ENCODE results near the gene GRAMD1B.

The GRAMD1B gene

DNA sequence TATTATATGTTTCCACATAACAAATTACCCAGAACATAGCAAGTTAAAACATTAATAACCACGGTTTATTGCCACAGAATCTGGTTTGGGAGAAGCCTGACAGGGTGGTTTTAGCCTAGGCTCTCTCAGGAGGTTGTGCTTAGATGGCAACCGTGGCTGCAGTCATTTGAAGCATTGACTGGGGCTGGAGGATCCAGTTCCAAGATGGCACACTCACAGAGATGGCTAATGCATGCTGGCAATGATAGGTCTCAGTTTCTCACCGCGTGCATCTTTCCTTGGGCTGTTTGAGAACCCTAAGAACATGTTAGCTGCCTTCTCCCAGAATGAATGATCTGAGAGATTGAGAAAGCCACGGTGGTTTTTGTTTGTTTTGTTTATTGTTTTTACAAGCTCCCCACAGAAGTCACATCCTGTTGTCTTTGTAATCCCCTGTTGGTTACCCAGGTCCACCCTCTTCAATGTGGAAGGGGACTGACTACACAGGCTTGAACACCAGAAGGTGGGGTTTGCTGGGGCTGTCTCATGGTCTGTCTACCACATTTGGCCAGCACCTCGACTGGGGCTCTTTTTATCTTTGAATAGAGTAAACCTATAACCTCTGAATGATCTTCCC, 36.6 kb upstream of the GRAMD1B start:
- no peaks in the 10 kb centered on the region for H3K4me1 ChIP-seq (ENCODE audit: control insufficient read depth, insufficient read depth, low read length)
- no peak overlapping the region for H3K4me3 ChIP-seq (ENCODE audit: low read length)
- H3K9ac ChIP-seq (ENCODE audit: low read length): no peak overlapping the region
- H3K27me3 ChIP-seq (ENCODE audit: control insufficient read depth, insufficient read depth, low read length): no peaks in the 10 kb centered on the region
- no peaks in the 10 kb centered on the region for H3K36me3 ChIP-seq (ENCODE audit: control insufficient read depth, insufficient read depth, low read length)
- no peak overlapping the region for H3K27ac ChIP-seq (ENCODE audit: low read depth, low read length)

DNA sequence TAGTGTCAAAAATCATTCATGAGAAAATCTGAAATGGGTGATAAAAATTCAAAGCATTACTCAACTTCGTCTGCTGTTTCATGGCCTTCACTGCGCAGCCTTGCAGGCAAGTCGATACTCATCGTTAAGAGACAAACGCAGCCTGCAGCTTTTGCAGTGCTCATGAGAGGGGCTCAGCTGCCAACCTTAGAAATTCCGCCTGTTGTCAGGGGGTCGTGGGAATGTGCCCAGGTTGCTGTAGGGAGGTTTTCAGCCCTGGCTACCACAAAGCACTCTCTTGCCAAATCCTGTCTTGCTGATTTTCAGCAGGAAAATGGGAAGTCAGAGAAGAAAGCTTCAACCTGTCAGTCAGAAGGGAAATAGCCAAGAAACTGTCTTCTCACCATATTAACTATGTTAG, 25.4 kb upstream of the GRAMD1B start:
- no peak overlapping the region for H3K27ac ChIP-seq (ENCODE audit: low read depth, low read length)
- no peaks in the 10 kb centered on the region for H3K4me1 ChIP-seq (ENCODE audit: control insufficient read depth, insufficient read depth, low read length)
- H3K27me3 ChIP-seq (ENCODE audit: control insufficient read depth, insufficient read depth, low read length): no peaks in the 10 kb centered on the region

DNA sequence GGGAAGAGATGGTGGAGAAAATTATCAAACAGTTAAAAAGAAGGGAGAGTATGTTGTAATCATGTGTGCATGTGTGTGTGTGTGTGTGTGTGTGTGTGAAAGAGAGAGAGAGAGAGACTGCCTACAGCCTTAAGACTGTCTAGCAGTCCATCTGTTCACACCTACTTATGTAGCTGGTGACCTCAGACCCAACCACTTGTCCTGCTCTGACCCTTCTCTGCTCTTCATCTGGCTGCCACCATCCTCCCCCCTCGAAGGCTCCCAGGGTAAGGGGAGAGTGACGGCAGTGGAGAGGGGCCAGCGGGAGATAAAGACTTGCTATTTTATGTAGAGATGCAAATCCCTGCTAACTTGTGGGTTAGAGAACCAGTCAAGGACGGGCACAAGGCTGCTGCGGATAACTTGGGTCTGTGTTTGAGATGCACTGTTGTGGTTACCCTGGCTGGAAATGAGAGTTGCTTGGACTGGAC, 24.9 kb upstream of the GRAMD1B start:
- H3K27ac ChIP-seq (ENCODE audit: low read depth, low read length): no peak overlapping the region
- no peaks in the 10 kb centered on the region for H3K27me3 ChIP-seq (ENCODE audit: control insufficient read depth, insufficient read depth, low read length)
- H3K36me3 ChIP-seq (ENCODE audit: control insufficient read depth, insufficient read depth, low read length): no peaks in the 10 kb centered on the region
- no peaks in the 10 kb centered on the region for H3K4me1 ChIP-seq (ENCODE audit: control insufficient read depth, insufficient read depth, low read length)
- no peak overlapping the region for H3K9ac ChIP-seq (ENCODE audit: low read length)
- H3K4me3 ChIP-seq (ENCODE audit: low read length): no peak overlapping the region

More for the DNA sequence above, 25.4 kb upstream of the GRAMD1B start:
- Histone ChIP-seq H3K36me3 (ENCODE audit: control insufficient read depth, insufficient read depth, low read length) (no peaks in the 10 kb centered on the region), H3K9ac (ENCODE audit: low read length) (no peak overlapping the region), H3K4me3 (ENCODE audit: low read length) (no peak overlapping the region)

DNA sequence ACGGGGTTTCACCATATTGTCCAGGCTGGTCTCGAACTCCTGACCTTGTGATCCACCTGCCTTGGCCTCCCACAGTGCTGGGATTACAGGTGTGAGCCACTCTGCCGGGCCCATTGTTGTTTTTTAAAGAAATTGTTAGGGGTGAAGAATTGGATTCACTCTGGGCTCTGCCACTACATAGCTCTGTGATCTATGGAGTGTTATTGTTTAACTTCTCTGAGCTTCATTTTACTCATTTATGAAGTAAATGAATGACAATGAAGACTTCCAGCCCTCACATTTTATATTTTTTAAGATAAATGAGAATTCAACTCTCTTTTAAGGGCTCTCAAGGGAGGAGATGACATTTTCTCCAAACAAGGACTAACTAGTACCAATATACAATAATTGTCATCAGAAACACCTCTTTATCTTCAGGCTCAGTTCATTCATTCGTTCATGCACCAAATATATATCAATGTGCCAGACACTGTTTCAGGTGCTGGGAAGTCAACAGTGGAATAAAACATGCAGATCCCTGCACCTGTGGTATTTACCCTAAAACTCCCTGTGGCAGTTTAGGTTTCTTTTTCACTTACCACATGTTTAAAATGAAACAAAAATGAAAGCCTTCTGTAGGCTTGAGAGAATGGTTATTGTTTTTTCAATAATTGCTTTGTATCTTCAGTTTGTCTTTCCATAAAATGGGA, 23.5 kb upstream of the GRAMD1B start:
- no peak overlapping the region for H3K9ac ChIP-seq (ENCODE audit: low read length)
- no peak overlapping the region for H3K27ac ChIP-seq (ENCODE audit: low read depth, low read length)
- no peaks in the 10 kb centered on the region for H3K4me1 ChIP-seq (ENCODE audit: control insufficient read depth, insufficient read depth, low read length)
- H3K27me3 ChIP-seq (ENCODE audit: control insufficient read depth, insufficient read depth, low read length): peaks cover 2% of the 10 kb centered on the region
- no peak overlapping the region for H3K4me3 ChIP-seq (ENCODE audit: low read length)
- H3K36me3 ChIP-seq (ENCODE audit: control insufficient read depth, insufficient read depth, low read length): no peaks in the 10 kb centered on the region

DNA sequence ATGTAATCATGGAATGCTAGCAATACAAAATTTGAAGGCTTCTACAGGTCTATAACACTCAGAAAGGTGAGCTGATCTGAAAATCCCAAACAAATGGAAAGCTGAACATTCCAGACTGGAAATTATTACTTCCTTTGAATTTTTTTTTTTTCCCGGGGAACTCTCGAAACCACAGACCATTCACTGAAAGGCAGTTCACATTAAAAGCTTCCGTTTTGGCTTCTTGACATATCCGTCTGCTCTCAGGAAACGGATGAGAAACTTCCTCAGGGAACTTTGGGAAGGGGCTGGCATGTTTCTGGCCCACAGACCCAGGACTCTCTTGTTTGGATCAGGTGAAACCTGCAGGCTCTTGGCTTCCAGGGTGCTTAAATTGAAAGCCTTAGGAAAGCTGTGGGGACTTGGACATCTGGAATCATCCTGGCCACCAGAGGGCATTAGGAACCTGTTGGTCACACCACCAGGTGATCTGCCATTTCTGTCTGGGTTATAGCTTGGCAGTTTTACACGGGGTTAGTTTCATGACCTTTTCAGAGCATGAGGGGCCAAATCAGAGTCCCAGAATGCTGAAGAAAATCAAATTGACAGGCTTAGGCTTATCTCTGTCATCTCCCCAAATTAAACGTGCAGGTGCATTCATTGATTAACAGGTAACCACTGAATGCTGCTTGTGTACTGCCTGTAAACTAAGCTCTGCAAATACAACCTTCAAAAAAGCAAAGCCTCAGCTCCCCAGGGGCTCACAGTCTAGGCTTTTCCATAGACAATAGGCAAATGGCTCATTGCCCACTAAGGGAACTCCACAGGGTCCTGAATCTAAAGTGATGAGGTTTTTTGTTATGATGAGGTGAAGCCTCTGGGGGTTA, 22.7 kb upstream of the GRAMD1B start:
- no peak overlapping the region for H3K27ac ChIP-seq (ENCODE audit: low read depth, low read length)
- H3K4me1 ChIP-seq (ENCODE audit: control insufficient read depth, insufficient read depth, low read length): no peaks in the 10 kb centered on the region
- no peaks in the 10 kb centered on the region for H3K36me3 ChIP-seq (ENCODE audit: control insufficient read depth, insufficient read depth, low read length)
- H3K27me3 ChIP-seq (ENCODE audit: control insufficient read depth, insufficient read depth, low read length): peaks cover 2% of the 10 kb centered on the region
- no peak overlapping the region for H3K9ac ChIP-seq (ENCODE audit: low read length)
- H3K4me3 ChIP-seq (ENCODE audit: low read length): no peak overlapping the region

DNA sequence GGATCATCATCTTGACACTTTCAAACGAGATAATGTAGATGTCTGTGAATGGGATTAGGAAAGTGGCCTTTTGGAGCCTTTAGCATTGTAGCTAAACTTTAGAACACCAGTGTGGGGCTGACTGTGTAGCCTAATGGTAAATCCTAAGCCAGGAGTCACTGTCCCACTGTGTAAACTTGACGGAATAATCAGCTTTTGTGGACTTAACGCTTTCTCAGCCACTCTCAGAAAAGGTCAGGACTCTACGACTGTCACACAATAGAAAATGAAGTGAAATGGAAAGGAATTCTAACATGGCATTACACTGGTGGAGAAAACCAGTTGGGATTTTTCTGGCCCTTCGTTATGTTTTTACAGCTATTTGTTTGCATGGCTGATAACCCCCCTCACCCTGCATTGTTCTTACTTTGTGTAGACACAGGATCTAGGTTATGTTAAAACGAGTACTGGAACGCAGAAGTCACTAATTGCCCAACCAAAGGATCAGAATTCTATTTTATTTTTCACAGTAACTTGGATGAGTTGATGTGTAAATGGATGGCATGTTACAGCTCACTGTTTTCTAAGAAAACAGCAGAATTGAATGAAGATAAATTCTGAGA, 22.0 kb upstream of the GRAMD1B start:
- Histone ChIP-seq H3K9ac (ENCODE audit: low read length) (no peak overlapping the region), H3K36me3 (ENCODE audit: control insufficient read depth, insufficient read depth, low read length) (no peaks in the 10 kb centered on the region), H3K27me3 (ENCODE audit: control insufficient read depth, insufficient read depth, low read length) (peaks cover 2% of the 10 kb centered on the region), H3K4me3 (ENCODE audit: low read length) (no peak overlapping the region), H3K27ac (ENCODE audit: low read depth, low read length) (no peak overlapping the region), H3K4me1 (ENCODE audit: control insufficient read depth, insufficient read depth, low read length) (no peaks in the 10 kb centered on the region)

DNA sequence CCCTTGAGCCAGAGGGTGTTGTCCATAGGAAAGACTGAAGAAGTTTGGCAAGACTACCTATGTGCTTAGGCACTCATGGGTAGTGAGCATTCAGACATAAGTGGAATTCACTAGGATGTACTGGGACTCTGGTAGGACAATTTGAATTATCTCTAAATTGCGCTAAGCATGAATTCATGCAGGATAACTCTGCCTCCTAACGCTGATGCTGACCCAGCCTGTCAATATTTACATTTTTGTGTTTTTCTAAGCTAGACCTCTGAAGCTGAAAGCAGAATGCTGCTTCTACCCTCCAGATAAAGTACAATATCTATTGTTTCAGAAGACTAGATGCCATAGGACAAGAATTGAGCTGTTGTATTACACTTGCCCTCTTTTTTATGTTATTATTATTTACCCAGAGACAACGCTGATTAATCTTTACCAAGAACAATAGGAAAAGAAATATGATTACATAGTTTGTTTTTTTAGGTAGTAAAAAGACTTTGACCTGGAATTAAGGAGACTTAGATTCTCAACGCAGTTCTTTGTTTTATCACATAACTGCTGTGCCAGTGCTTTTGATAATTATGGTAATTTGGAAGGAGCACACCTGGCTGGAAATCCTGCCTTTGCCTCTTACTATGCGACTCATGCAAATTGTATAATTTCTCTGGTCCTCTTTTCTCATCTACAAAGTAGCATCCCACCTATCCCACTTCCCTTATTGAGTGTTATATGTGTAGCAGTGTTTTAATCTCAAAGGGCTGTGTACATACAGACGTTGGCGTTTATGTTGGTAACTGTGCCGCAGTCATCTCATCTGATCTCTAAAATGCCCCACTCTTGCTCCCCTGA, 21.2 kb upstream of the GRAMD1B start:
- no peaks in the 10 kb centered on the region for H3K4me1 ChIP-seq (ENCODE audit: control insufficient read depth, insufficient read depth, low read length)
- H3K36me3 ChIP-seq (ENCODE audit: control insufficient read depth, insufficient read depth, low read length): no peaks in the 10 kb centered on the region
- H3K4me3 ChIP-seq (ENCODE audit: low read length): no peak overlapping the region
- no peak overlapping the region for H3K9ac ChIP-seq (ENCODE audit: low read length)
- peaks cover 2% of the 10 kb centered on the region for H3K27me3 ChIP-seq (ENCODE audit: control insufficient read depth, insufficient read depth, low read length)
- H3K27ac ChIP-seq (ENCODE audit: low read depth, low read length): no peak overlapping the region

DNA sequence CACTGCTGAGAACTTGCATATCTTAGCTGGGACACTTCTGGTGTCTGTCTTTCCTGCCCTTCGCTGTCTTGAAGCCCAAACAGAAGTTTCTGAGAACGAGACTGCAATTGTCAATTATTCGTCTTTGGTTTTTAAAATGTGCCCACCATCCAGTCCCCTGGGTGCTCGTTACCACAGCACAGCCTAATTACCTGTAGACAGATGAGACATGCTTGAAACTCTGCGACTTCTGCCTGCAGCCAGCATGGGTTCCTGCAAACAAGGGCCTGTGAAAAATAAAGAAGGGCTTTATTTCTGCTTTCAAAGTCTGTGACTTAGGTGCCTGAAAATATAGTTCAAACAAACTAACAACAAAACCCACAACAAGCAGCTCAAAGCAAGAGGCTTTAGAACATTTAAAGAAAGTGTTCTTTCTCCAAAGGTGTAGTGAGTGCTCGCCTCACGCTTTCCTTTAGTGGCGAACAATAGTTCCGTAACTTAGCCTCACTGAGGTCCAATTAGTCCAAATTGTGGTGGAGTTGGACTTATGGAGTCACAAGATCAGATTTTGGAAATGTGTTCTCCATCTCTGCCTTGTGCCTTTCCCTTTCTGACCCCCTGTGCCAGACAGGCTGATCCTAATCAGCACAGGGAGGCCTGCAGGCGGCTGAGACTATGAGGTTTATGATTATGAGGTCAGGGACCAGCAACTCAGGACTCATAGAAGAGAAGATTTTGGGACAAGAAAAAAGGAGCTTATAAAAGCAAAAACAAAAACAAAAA, 20.4 kb upstream of the GRAMD1B start:
- Histone ChIP-seq H3K27me3 (ENCODE audit: control insufficient read depth, insufficient read depth, low read length) (peaks cover 2% of the 10 kb centered on the region), H3K4me3 (ENCODE audit: low read length) (no peak overlapping the region), H3K4me1 (ENCODE audit: control insufficient read depth, insufficient read depth, low read length) (no peaks in the 10 kb centered on the region), H3K9ac (ENCODE audit: low read length) (no peak overlapping the region), H3K36me3 (ENCODE audit: control insufficient read depth, insufficient read depth, low read length) (no peaks in the 10 kb centered on the region), H3K27ac (ENCODE audit: low read depth, low read length) (no peak overlapping the region)

DNA sequence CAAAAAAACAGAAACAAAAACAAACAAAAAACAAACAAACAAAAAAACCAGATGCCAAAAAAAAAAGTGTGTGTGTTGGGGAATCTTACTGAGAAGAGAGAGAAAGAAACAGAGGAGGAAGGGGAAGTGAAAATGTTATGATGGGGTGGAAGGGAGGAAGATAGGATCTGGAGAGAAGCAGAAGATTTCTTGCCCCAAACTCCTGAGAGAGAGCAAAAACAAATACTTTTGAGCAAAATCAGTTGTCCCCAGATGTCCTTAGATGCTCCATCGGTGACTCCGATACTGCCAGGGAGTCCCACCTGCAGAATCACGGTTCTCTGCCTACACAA, 19.9 kb upstream of the GRAMD1B start:
- H3K27me3 ChIP-seq (ENCODE audit: control insufficient read depth, insufficient read depth, low read length): peaks cover 2% of the 10 kb centered on the region
- H3K4me1 ChIP-seq (ENCODE audit: control insufficient read depth, insufficient read depth, low read length): no peaks in the 10 kb centered on the region
- no peak overlapping the region for H3K4me3 ChIP-seq (ENCODE audit: low read length)
- no peak overlapping the region for H3K9ac ChIP-seq (ENCODE audit: low read length)
- H3K36me3 ChIP-seq (ENCODE audit: control insufficient read depth, insufficient read depth, low read length): no peaks in the 10 kb centered on the region
- no peak overlapping the region for H3K27ac ChIP-seq (ENCODE audit: low read depth, low read length)

DNA sequence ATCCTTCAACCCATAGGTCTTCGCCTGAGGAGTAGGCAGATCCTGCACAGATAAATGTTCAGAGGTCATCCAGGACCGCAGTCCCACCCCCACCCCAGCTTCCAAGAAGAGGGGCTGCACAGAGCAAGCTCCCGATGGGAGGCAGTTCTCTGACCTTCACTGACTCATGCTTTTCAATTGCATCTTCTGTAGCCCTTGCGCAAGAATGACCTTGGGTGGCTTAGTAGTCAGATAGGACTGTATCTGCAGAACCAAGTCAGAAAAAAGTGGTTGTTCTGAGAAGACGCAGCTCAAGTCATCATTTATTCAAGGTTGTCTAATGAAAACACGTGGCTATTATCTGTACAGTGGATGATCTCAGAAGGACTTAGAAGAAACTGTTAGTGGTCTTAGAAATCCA, 16.4 kb upstream of the GRAMD1B start:
- Histone ChIP-seq H3K9ac (ENCODE audit: low read length) (no peak overlapping the region), H3K27ac (ENCODE audit: low read depth, low read length) (no peak overlapping the region), H3K4me1 (ENCODE audit: control insufficient read depth, insufficient read depth, low read length) (no peaks in the 10 kb centered on the region), H3K36me3 (ENCODE audit: control insufficient read depth, insufficient read depth, low read length) (no peaks in the 10 kb centered on the region), H3K27me3 (ENCODE audit: control insufficient read depth, insufficient read depth, low read length) (peaks cover 2% of the 10 kb centered on the region), H3K4me3 (ENCODE audit: low read length) (no peak overlapping the region)

DNA sequence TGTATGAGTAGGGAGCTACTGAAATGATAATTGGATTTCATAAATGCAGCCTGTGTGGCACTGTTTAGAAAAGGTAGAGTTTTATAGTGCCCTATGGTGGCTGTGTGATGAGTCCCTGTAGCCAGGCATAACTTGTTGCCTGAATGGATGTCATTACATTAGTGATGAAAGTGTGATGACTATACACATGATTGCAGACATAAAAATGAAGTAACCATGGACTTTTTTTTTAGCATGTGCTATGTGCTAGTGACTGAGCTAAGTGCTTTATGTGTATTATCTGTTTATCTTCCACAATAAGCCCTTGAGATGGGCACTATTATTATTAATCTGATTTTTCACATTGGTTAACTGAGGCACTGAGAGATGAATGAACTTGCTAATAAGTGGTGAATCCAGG, 13.5 kb upstream of the GRAMD1B start:
- H3K27me3 ChIP-seq (ENCODE audit: control insufficient read depth, insufficient read depth, low read length): no peaks in the 10 kb centered on the region
- no peak overlapping the region for H3K9ac ChIP-seq (ENCODE audit: low read length)
- no peak overlapping the region for H3K27ac ChIP-seq (ENCODE audit: low read depth, low read length)

More for the DNA sequence above, 13.5 kb upstream of the GRAMD1B start:
- Histone ChIP-seq H3K4me1 (ENCODE audit: control insufficient read depth, insufficient read depth, low read length) (no peaks in the 10 kb centered on the region), H3K36me3 (ENCODE audit: control insufficient read depth, insufficient read depth, low read length) (no peaks in the 10 kb centered on the region), H3K4me3 (ENCODE audit: low read length) (no peak overlapping the region)

All from rectal smooth muscle tissue (tissue), 1 donor.